Measurements from ENCODE around the gene AANAT.

The AANAT gene

GRCh38 chr17:76471498-76472257 is 4.3 kb downstream of the AANAT start:
- Histone ChIP-seq H3K4me3 (ENCODE audit: severe bottlenecking) (no peak overlapping the region), H3K27me3 (ENCODE audit: insufficient read depth, poor library complexity, severe bottlenecking) (no peaks in the 10 kb centered on the region), H3K9me3 (ENCODE audit: severe bottlenecking) (no peaks in the 10 kb centered on the region), H3K4me1 (ENCODE audit: insufficient read depth, poor library complexity, severe bottlenecking) (no peaks in the 10 kb centered on the region), H3K36me3 (ENCODE audit: low read depth) (peaks cover 21% of the 10 kb centered on the region; the same call in 1 of the 2 replicates), H3K27ac (ENCODE audit: poor library complexity, severe bottlenecking) (no peak overlapping the region)
- no peak for DNase-seq (ENCODE audit: low spot score)
- no peak for ATAC-seq (ENCODE audit: low read depth)
- TF ChIP-seq CTCF (IDR thresholded peaks at IDR 0.05; ENCODE audit: poor library complexity, severe bottlenecking) = no peak

- Histone ChIP-seq H3K27me3 (ENCODE audit: insufficient read depth, poor library complexity, severe bottlenecking) (no peaks in the 10 kb centered on the region), H3K36me3 (ENCODE audit: low read depth) (peaks cover 21% of the 10 kb centered on the region; the same call in 1 of the 2 replicates), H3K27ac (ENCODE audit: poor library complexity, severe bottlenecking) (no peak overlapping the region), H3K9me3 (ENCODE audit: severe bottlenecking) (no peaks in the 10 kb centered on the region), H3K4me1 (ENCODE audit: insufficient read depth, poor library complexity, severe bottlenecking) (no peaks in the 10 kb centered on the region), H3K4me3 (ENCODE audit: severe bottlenecking) (no peak overlapping the region)
- no peak for TF ChIP-seq CTCF (IDR thresholded peaks at IDR 0.05; ENCODE audit: poor library complexity, severe bottlenecking)
- ATAC-seq (ENCODE audit: low read depth) (no peak), DNase-seq (ENCODE audit: low spot score) (no peak)
Observed at GRCh38 chr17:76472258-76472645, 4.8 kb downstream of the AANAT start.

GRCh38 chr17:76472726-76473125 is 5.3 kb downstream of the AANAT start:
- Histone ChIP-seq H3K4me1 (ENCODE audit: insufficient read depth, poor library complexity, severe bottlenecking) (no peaks in the 10 kb centered on the region), H3K27ac (ENCODE audit: poor library complexity, severe bottlenecking) (no peak overlapping the region), H3K4me3 (ENCODE audit: severe bottlenecking) (no peak overlapping the region), H3K36me3 (ENCODE audit: low read depth) (peaks cover 21% of the 10 kb centered on the region; the same call in 1 of the 2 replicates), H3K9me3 (ENCODE audit: severe bottlenecking) (no peaks in the 10 kb centered on the region), H3K27me3 (ENCODE audit: insufficient read depth, poor library complexity, severe bottlenecking) (no peaks in the 10 kb centered on the region)
- no peak for TF ChIP-seq CTCF (IDR thresholded peaks at IDR 0.05; ENCODE audit: poor library complexity, severe bottlenecking)
- DNase-seq (ENCODE audit: low spot score) (no peak), ATAC-seq (ENCODE audit: low read depth) (no peak)

- DNase-seq (ENCODE audit: low spot score) = no peak
- H3K27ac ChIP-seq (ENCODE audit: poor library complexity, severe bottlenecking) = no peak overlapping the region
- ATAC-seq (ENCODE audit: low read depth) = no peak
- no peak overlapping the region for H3K4me3 ChIP-seq (ENCODE audit: severe bottlenecking)
- no peak for TF ChIP-seq CTCF (IDR thresholded peaks at IDR 0.05; ENCODE audit: poor library complexity, severe bottlenecking)
- H3K36me3 ChIP-seq (ENCODE audit: low read depth) = peaks cover 21% of the 10 kb centered on the region; the same call in 1 of the 2 replicates
- H3K4me1 ChIP-seq (ENCODE audit: insufficient read depth, poor library complexity, severe bottlenecking) = no peaks in the 10 kb centered on the region
- no peaks in the 10 kb centered on the region for H3K9me3 ChIP-seq (ENCODE audit: severe bottlenecking)
- H3K27me3 ChIP-seq (ENCODE audit: insufficient read depth, poor library complexity, severe bottlenecking) = no peaks in the 10 kb centered on the region
Observed at GRCh38 chr17:76473541-76473985, 6.2 kb downstream of the AANAT start.

GRCh38 chr17:76474238-76474637 is 6.8 kb downstream of the AANAT start:
- DNase-seq (ENCODE audit: low spot score) = no peak
- no peak for TF ChIP-seq CTCF (IDR thresholded peaks at IDR 0.05; ENCODE audit: poor library complexity, severe bottlenecking)
- H3K36me3 ChIP-seq (ENCODE audit: low read depth) = peaks cover 21% of the 10 kb centered on the region; the same call in 1 of the 2 replicates
- no peaks in the 10 kb centered on the region for H3K4me1 ChIP-seq (ENCODE audit: insufficient read depth, poor library complexity, severe bottlenecking)
- no peak for ATAC-seq (ENCODE audit: low read depth)
- H3K4me3 ChIP-seq (ENCODE audit: severe bottlenecking) = no peak overlapping the region
- no peak overlapping the region for H3K27ac ChIP-seq (ENCODE audit: poor library complexity, severe bottlenecking)
- H3K27me3 ChIP-seq (ENCODE audit: insufficient read depth, poor library complexity, severe bottlenecking) = no peaks in the 10 kb centered on the region
- no peaks in the 10 kb centered on the region for H3K9me3 ChIP-seq (ENCODE audit: severe bottlenecking)

Measured in RWPE2 (cell line).